Measurements from ENCODE around the gene MOCOS.

The MOCOS gene

GRCh38 chr18:36274083-36274715 lies 86.9 kb downstream of the MOCOS start:
- DNase-seq = no peak

- DNase-seq = no peak
These were observed 88.3 kb downstream of the MOCOS start for GRCh38 chr18:36275561-36275960.

- no peak for DNase-seq
These were observed 91.7 kb downstream of the MOCOS start for GRCh38 chr18:36279001-36279400.

GRCh38 chr18:36281936-36282335 lies 94.6 kb downstream of the MOCOS start:
- DNase-seq = no peak

GRCh38 chr18:36283448-36283847 lies 96.2 kb downstream of the MOCOS start:
- DNase-seq = no peak

- no peak for DNase-seq
These were observed 97.0 kb downstream of the MOCOS start for GRCh38 chr18:36284268-36284667.

GRCh38 chr18:36284671-36285295 lies 97.5 kb downstream of the MOCOS start:
- peak; percentile 34 for DNase-seq

GRCh38 chr18:36287653-36288052 lies 100.4 kb downstream of the MOCOS start:
- no peak for DNase-seq

GRCh38 chr18:36288689-36289088 lies 101.4 kb downstream of the MOCOS start:
- no peak for DNase-seq

GRCh38 chr18:36294031-36294430 lies 106.7 kb downstream of the MOCOS start:
- no peak for DNase-seq

- no peak for DNase-seq
These were observed 107.9 kb downstream of the MOCOS start for GRCh38 chr18:36295214-36295613.

- no peak for DNase-seq
These were observed 108.6 kb downstream of the MOCOS start for GRCh38 chr18:36295880-36296301.

GRCh38 chr18:36296650-36297416 lies 109.5 kb downstream of the MOCOS start:
- no peak for DNase-seq

GRCh38 chr18:36297417-36298125 lies 110.3 kb downstream of the MOCOS start, which contains the start of gene FHOD3:
FHOD3 (plus strand) TSS chr18:36297713; CDS start chr18:36297836, 123 bp downstream.
- no peak for DNase-seq

- no peak for DNase-seq
These were observed 110.9 kb downstream of the MOCOS start for GRCh38 chr18:36298126-36298741.

GRCh38 chr18:36299015-36299414 lies 111.7 kb downstream of the MOCOS start:
- no peak for DNase-seq

- DNase-seq = no peak
These were observed 112.9 kb downstream of the MOCOS start for GRCh38 chr18:36300211-36300610.

- DNase-seq = no peak
These were observed 114.6 kb downstream of the MOCOS start for GRCh38 chr18:36301884-36302283.

- no peak for DNase-seq
These were observed 115.4 kb downstream of the MOCOS start for GRCh38 chr18:36302676-36303075.

- DNase-seq = no peak
These were observed 116.0 kb downstream of the MOCOS start for GRCh38 chr18:36303211-36303844.

GRCh38 chr18:36304723-36305122 lies 117.4 kb downstream of the MOCOS start:
- no peak for DNase-seq

- no peak for DNase-seq
These were observed 118.1 kb downstream of the MOCOS start for GRCh38 chr18:36305375-36305774.
